ENCODE data around the gene TCIRG1. TPM values are rescaled to one million over a fixed set of nuclear protein-coding genes. Genes with fewer than 3 reads are reported as not detected.

The TCIRG1 gene
- total RNA-seq, 1 donor from 2014 or later: 33.6 TPM

DNA sequence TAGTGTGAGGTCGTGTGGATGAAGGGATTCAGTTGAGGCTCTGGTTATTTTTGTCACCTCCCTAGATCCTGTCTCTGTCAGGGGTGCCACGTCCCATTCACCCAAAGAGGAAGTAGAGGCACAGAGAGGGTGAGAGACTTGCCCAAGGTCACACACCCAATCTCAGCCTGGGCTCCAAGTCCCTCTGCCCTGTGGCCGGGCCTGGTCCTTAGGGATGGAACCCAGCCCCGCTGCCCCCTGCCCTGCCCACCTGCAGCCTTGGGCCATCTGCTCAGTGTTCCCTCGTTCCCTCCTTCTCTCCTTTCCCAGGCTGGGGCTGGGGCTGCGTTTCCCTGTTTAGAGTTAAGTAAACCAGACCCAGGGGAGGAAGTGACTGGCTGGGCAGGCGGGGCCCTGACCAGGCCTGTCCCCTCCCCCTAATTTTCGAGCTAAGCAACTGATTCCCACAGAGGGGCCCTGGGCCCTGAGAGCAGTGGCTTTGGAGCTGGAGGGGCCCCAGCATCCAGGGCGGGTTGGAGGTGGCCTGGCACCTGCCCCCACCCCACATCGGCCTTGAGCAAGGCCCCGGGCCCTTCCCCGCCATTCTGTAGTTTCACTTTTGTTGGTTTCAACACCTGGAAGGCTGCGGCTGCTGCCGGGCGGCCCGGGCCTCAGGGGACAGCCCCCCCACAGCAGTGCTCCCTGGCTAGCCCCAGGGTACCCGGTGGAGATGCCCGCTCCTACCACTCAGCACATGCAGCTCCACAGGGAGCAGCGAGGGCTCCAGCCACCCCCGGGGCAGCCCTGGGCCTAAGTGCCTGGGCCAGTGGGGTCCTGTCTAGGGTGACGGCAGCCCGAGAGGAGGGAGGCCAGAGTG is 1.5 kb downstream of the TCIRG1 start:
- Mint-ChIP-seq H3K36me3 (ENCODE audit: insufficient read depth) (no peaks in the 10 kb centered on the region), H3K9me3 (ENCODE audit: low read depth) (no peaks in the 10 kb centered on the region), H3K27me3 (no peaks in the 10 kb centered on the region), H3K27ac (peak overlapping the region; percentile 86), H3K4me1 (ENCODE audit: low read depth) (peaks cover 2% of the 10 kb centered on the region), H3K4me3 (ENCODE audit: low read depth) (peak overlapping the region; percentile 11)
- DNase-seq (ENCODE audit: low spot score, unreplicated experiment): no peak
- TF ChIP-seq, protein P1, sequence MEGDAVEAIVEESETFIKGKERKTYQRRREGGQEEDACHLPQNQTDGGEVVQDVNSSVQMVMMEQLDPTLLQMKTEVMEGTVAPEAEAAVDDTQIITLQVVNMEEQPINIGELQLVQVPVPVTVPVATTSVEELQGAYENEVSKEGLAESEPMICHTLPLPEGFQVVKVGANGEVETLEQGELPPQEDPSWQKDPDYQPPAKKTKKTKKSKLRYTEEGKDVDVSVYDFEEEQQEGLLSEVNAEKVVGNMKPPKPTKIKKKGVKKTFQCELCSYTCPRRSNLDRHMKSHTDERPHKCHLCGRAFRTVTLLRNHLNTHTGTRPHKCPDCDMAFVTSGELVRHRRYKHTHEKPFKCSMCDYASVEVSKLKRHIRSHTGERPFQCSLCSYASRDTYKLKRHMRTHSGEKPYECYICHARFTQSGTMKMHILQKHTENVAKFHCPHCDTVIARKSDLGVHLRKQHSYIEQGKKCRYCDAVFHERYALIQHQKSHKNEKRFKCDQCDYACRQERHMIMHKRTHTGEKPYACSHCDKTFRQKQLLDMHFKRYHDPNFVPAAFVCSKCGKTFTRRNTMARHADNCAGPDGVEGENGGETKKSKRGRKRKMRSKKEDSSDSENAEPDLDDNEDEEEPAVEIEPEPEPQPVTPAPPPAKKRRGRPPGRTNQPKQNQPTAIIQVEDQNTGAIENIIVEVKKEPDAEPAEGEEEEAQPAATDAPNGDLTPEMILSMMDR (IDR thresholded peaks at IDR 0.05; ENCODE audit: unreplicated experiment): no peak

DNA sequence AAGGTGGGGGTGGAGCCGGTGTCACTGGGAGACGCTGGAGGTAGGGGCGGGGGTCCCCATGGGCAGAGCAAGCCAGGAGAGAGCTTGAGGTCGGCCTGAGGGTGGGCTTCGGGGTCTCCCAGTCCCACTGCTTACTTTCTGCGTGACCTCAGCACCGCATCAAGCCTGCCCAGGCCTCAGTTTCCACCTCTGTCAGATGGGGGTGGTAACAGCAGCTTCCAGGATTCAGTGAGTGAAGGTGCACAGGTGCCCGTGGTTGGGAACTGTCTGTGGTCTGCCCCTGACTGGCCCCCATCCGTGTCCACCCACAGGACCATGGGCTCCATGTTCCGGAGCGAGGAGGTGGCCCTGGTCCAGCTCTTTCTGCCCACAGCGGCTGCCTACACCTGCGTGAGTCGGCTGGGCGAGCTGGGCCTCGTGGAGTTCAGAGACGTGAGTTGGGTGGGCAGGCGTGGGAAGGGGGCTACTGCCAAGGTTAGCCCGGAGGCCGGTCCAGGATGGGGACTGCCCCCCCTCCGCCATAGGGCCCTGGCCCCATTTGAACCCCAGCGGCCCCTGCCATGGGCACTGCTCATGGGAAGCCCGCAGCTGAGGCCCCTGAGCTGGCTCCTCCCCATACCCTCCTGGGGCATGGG is 2.2 kb downstream of the TCIRG1 start:
- Mint-ChIP-seq H3K4me3 (ENCODE audit: low read depth) (no peak overlapping the region), H3K27me3 (no peaks in the 10 kb centered on the region), H3K4me1 (ENCODE audit: low read depth) (peaks cover 2% of the 10 kb centered on the region), H3K9me3 (ENCODE audit: low read depth) (no peaks in the 10 kb centered on the region), H3K27ac (no peak overlapping the region), H3K36me3 (ENCODE audit: insufficient read depth) (no peaks in the 10 kb centered on the region)
- TF ChIP-seq, protein P1 (IDR thresholded peaks at IDR 0.05; ENCODE audit: unreplicated experiment): no peak
- no peak for DNase-seq (ENCODE audit: low spot score, unreplicated experiment)

DNA sequence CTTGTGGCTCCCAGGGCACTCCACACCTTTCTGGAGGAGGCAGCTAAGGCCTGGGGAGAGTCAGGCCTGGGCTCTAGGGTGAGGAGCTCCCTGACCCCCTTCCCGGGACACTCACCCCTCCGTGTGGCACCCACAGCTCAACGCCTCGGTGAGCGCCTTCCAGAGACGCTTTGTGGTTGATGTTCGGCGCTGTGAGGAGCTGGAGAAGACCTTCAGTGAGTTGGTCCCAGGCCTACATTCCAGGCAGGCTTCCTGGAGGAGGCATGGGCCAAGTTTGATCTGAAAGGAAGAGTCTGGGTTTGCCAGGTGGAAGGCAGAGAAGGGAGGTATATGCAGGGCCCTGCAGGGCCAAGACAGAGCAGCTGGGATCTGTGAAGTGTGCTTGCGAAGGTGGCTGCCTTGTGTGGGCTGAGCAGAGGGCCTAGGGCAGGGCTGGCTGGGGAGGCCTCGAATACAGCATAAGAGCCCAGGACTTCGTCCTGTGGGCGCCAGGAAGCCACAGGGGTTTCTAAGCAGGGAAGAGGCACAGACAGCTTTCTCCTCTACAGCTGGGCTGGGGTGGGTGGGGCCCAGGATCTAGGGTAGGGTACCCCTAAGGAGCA is 2.9 kb downstream of the TCIRG1 start:
- TF ChIP-seq, protein P1 (IDR thresholded peaks at IDR 0.05; ENCODE audit: unreplicated experiment): no peak
- Mint-ChIP-seq H3K27ac (no peak overlapping the region), H3K27me3 (no peaks in the 10 kb centered on the region), H3K36me3 (ENCODE audit: insufficient read depth) (no peaks in the 10 kb centered on the region), H3K9me3 (ENCODE audit: low read depth) (no peaks in the 10 kb centered on the region), H3K4me3 (ENCODE audit: low read depth) (no peak overlapping the region), H3K4me1 (ENCODE audit: low read depth) (peaks cover 2% of the 10 kb centered on the region)
- no peak for DNase-seq (ENCODE audit: low spot score, unreplicated experiment)

DNA sequence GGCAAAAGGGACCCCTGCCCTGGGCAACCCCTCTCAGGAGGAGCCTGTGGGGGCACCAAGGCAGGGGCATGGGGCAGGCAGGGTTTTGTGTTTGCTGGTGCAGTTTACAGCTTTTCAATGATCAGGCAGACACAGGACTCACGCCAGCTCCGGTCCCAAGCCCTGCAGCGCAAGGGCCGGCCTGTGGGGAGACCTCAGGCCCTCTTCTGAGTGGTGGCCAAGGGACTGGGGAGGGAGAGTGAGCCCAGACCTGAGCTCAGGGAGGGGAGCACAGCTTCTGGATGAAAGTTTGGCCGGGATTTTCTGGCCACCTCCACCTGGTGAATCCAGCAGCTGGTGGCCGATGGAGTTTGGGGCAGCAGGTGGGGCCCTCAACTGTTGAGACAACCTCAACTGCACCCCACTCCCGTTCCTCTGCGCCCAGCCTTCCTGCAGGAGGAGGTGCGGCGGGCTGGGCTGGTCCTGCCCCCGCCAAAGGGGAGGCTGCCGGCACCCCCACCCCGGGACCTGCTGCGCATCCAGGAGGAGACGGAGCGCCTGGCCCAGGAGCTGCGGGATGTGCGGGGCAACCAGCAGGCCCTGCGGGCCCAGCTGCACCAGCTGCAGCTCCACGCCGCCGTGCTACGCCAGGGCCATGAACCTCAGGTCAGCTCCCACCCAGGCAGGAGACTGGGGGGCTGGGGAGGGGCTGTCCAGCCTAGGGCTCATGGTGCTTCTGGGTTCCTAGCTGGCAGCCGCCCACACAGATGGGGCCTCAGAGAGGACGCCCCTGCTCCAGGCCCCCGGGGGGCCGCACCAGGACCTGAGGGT is 3.6 kb downstream of the TCIRG1 start:
- TF ChIP-seq, protein P1 (IDR thresholded peaks at IDR 0.05; ENCODE audit: unreplicated experiment): no peak
- H3K4me3 Mint-ChIP-seq (ENCODE audit: low read depth): no peak overlapping the region
- DNase-seq (ENCODE audit: low spot score, unreplicated experiment): no peak
- H3K36me3 Mint-ChIP-seq (ENCODE audit: insufficient read depth): no peaks in the 10 kb centered on the region
- no peaks in the 10 kb centered on the region for H3K27me3 Mint-ChIP-seq
- H3K27ac Mint-ChIP-seq: no peak overlapping the region
- H3K4me1 Mint-ChIP-seq (ENCODE audit: low read depth): peaks cover 2% of the 10 kb centered on the region
- H3K9me3 Mint-ChIP-seq (ENCODE audit: low read depth): no peaks in the 10 kb centered on the region

DNA sequence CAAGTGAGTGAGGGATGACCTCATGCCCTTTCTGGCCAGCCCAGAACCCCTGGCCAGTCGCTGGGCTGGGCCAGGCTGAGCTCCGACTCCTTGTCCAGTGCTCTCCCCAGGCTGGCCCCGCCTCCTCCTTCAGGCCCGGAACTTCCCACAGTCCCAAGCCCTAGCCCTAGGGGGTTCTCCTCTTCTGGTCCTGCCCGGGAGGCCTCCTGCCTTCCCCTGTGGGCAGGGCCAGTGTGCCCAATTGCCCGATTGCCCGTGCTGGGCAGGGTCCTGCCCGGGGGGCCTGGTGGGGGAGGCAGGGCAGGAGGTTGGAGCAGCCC is 4.2 kb downstream of the TCIRG1 start:
- Mint-ChIP-seq H3K27ac (no peak overlapping the region), H3K4me3 (ENCODE audit: low read depth) (no peak overlapping the region), H3K4me1 (ENCODE audit: low read depth) (peaks cover 2% of the 10 kb centered on the region), H3K27me3 (no peaks in the 10 kb centered on the region), H3K9me3 (ENCODE audit: low read depth) (no peaks in the 10 kb centered on the region), H3K36me3 (ENCODE audit: insufficient read depth) (no peaks in the 10 kb centered on the region)
- DNase-seq (ENCODE audit: low spot score, unreplicated experiment): no peak
- TF ChIP-seq, protein P1 (IDR thresholded peaks at IDR 0.05; ENCODE audit: unreplicated experiment): no peak

Data from progenitor cell of endocrine pancreas (in vitro differentiated cells).